HepG2 (cell line): ENCODE results near the gene NID2. TPM values are rescaled to one million over a fixed set of nuclear protein-coding genes. Genes with fewer than 3 reads are reported as not detected.

Experiments
- BRD4 ChIP-seq: sonication (generic); formaldehyde crosslinking; IDR thresholded peaks from 2 replicates; pipeline ENCODE4 v1.4.0; 2020; ENCODE audit warnings: missing genetic modification reagents
- ELK4 ChIP-seq: sonication (generic); formaldehyde crosslinking; IDR thresholded peaks from 2 replicates; pipeline ENCODE4 v1.9.0; 2021; ENCODE audit warnings: missing genetic modification reagents, borderline replicate concordance
- GABPB1 ChIP-seq: IDR thresholded peaks from 2 replicates; pipeline ENCODE4 v1.6.1; 2016; ENCODE audit warnings: mild to moderate bottlenecking, missing genetic modification reagents, moderate library complexity, missing compliant biosample characterization
- GTF3A ChIP-seq: sonication (generic); formaldehyde crosslinking; conservative IDR thresholded peaks from 2 replicates; pipeline ENCODE4 v1.4.0; 2020; ENCODE audit warnings: mild to moderate bottlenecking, missing genetic modification reagents
- GZF1 ChIP-seq: sonication (generic); formaldehyde crosslinking; IDR thresholded peaks from 2 replicates; pipeline ENCODE4 v1.5.1; 2020; ENCODE audit warnings: mild to moderate bottlenecking, missing genetic modification reagents
- MTA3 ChIP-seq: sonication (generic); formaldehyde crosslinking; IDR thresholded peaks from 2 replicates; pipeline ENCODE4 v1.4.0; 2020; ENCODE audit warnings: missing genetic modification reagents
- MXD4 ChIP-seq: IDR thresholded peaks from 2 replicates; pipeline ENCODE4 v1.6.1; 2016; ENCODE audit warnings: mild to moderate bottlenecking, missing biosample characterization, missing genetic modification reagents
- MXI1 ChIP-seq: IDR thresholded peaks from 3 replicates; pipeline ENCODE4 v1.6.1; 2012; ENCODE audit warnings: low read depth, low read length, inconsistent platforms, borderline replicate concordance
- NFKBIZ ChIP-seq: IDR thresholded peaks from 2 replicates; pipeline ENCODE4 v1.6.1; 2018; ENCODE audit warnings: missing genetic modification reagents, missing compliant biosample characterization
- PCBP1 ChIP-seq: fragments of 200-400 bp; formaldehyde crosslinking; IDR thresholded peaks from 2 replicates; pipeline ENCODE4 v1.6.1; 2017; ENCODE audit warnings: mild to moderate bottlenecking, low read depth, low read length, borderline replicate concordance
- PITX1 ChIP-seq: sonication (generic); formaldehyde crosslinking; IDR thresholded peaks from 2 replicates; pipeline ENCODE4 v1.5.1; 2020; ENCODE audit warnings: mild to moderate bottlenecking, missing genetic modification reagents
- RBM39 ChIP-seq: fragments of 200-400 bp; formaldehyde crosslinking; IDR thresholded peaks from one replicate; pipeline ENCODE4 v1.6.1; 2018; ENCODE audit warnings: antibody characterized with exemption, mild to moderate bottlenecking, low read depth, low read length; ENCODE audit not compliant: poor library complexity, severe bottlenecking
- RFX5 ChIP-seq: IDR thresholded peaks from 2 replicates; pipeline ENCODE4 v1.6.1; 2011; ENCODE audit warnings: low read depth, low read length, improper control_type of control experiment
- RNF219 ChIP-seq: sonication (generic); formaldehyde crosslinking; IDR thresholded peaks from 2 replicates; pipeline ENCODE4 v1.5.0; 2020; ENCODE audit warnings: mild to moderate bottlenecking, missing genetic modification reagents
- SALL2 ChIP-seq: sonication (generic); formaldehyde crosslinking; IDR thresholded peaks from 2 replicates; pipeline ENCODE4 v1.8.1; 2023; ENCODE audit warnings: mild to moderate bottlenecking, missing genetic modification reagents, inconsistent platforms
- SRY ChIP-seq: sonication (generic); formaldehyde crosslinking; IDR thresholded peaks from 2 replicates; pipeline ENCODE4 v1.8.0; 2022; ENCODE audit warnings: mild to moderate bottlenecking, missing genetic modification reagents
- STAG1 ChIP-seq: sonication (generic); formaldehyde crosslinking; IDR thresholded peaks from 2 replicates; pipeline ENCODE4 v1.4.0; 2020; ENCODE audit warnings: missing genetic modification reagents
- TAF15 ChIP-seq: fragments of 200-400 bp; formaldehyde crosslinking; IDR thresholded peaks from one replicate; pipeline ENCODE4 v1.6.1; 2018; ENCODE audit warnings: mild to moderate bottlenecking, low read depth, low read length; ENCODE audit not compliant: poor library complexity, severe bottlenecking
- THAP11 ChIP-seq: IDR thresholded peaks from 2 replicates; pipeline ENCODE4 v1.6.1; 2016; ENCODE audit warnings: missing biosample characterization, missing genetic modification reagents
- ZNF160 ChIP-seq: sonication (generic); formaldehyde crosslinking; IDR thresholded peaks from 2 replicates; pipeline ENCODE4 v1.8.0; 2022; ENCODE audit warnings: mild to moderate bottlenecking, inconsistent platforms, missing genetic modification reagents
- ZNF207 ChIP-seq: fragments of 450-650 bp; IDR thresholded peaks from 2 replicates; pipeline ENCODE4 v1.6.1; 2016; ENCODE audit warnings: antibody characterized with exemption, borderline replicate concordance
- ZNF329 ChIP-seq: sonication (generic); formaldehyde crosslinking; IDR thresholded peaks from 2 replicates; pipeline ENCODE4 v1.9.0; 2021; ENCODE audit warnings: low read depth, mild to moderate bottlenecking, missing genetic modification reagents
- ZNF576 ChIP-seq: sonication (generic); formaldehyde crosslinking; IDR thresholded peaks from 2 replicates; pipeline ENCODE4 v1.4.0; 2020; ENCODE audit warnings: mild to moderate bottlenecking, missing genetic modification reagents
- ZNF782 ChIP-seq: sonication (generic); formaldehyde crosslinking; IDR thresholded peaks from 2 replicates; pipeline ENCODE4 v1.4.0; 2020; ENCODE audit warnings: missing genetic modification reagents, mild to moderate bottlenecking, borderline replicate concordance
- ZSCAN21 ChIP-seq: sonication (generic); formaldehyde crosslinking; IDR thresholded peaks from 2 replicates; pipeline ENCODE4 v1.8.0; 2022; ENCODE audit warnings: mild to moderate bottlenecking, missing genetic modification reagents, moderate library complexity, borderline replicate concordance
- polyA plus RNA-seq, 8 experiments: library from polyadenylated mRNA; depleted of rRNA in 3 of 8; stranded (reverse) in 7 of 8; unstranded in 1 of 8; fragments of >200 nt; fragmentation: Illumina TruSeq in 4 of 8; extraction: Trizol in 4 of 8; gene quantifications; 2 replicates each; pipeline versions ENCODE4 v1.2.1 to v1.2.3, GENCODE V29; 2011 to 2016; ENCODE audit warnings: low read depth in 4 of 8, missing spikeins in 1 of 8, mixed read lengths in 1 of 8; ENCODE audit not compliant: insufficient read depth in 1 of 8
- total RNA-seq, 5 experiments: library from RNA; depleted of rRNA; stranded (reverse); fragments of >200 nt; fragmentation: Illumina TruSeq; extraction: Trizol; gene quantifications; 2 replicates each; pipeline ENCODE4 v1.2.3, GENCODE V29; 2016; ENCODE audit warnings: low read depth in 1 of 5

Gene NID2
- total and polyA plus RNA-seq, 2 of the 13 experiments (the other 11 are each of a cell fraction or from before 2014, with no cell fraction given): 0.11 TPM; not detected in 1

- TF ChIP-seq GTF3A (CRISPR knock-in tag) (no peak), SALL2 (CRISPR knock-in tag) (no peak), TAF15 (no peak), MXI1 (peak; percentile 59; the same call in 1 of the 3 replicates), NFKBIZ (no peak), SRY (CRISPR knock-in tag) (peak; percentile 84), ZNF160 (CRISPR knock-in tag) (no peak), GZF1 (no peak; the same call in 1 of the 2 replicates), ZNF576 (CRISPR knock-in tag) (no peak), BRD4 (CRISPR knock-in tag) (no peak), MTA3 (no peak), GABPB1 (CRISPR knock-in tag) (peak; percentile 91), THAP11 (CRISPR knock-in tag) (peak; percentile 90), ELK4 (no peak), PCBP1 (no peak), RBM39 (peak; percentile 78), RNF219 (CRISPR knock-in tag) (no peak), ZNF207 (no peak), ZNF782 (0 out of 2 replicates have a peak, but pooled peaks have one; percentile 20), PITX1 (CRISPR knock-in tag) (no peak), STAG1 (no peak), ZNF329 (no peak), ZSCAN21 (no peak), RFX5 (peak; percentile 43; the same call in 1 of the 2 replicates), MXD4 (no peak)
Observed at GRCh38 chr14:51989293-51990234, 79.3 kb downstream of the NID2 start, which contains the start of gene RTRAF (continued).
